HG03571 (cell line): Measurements from ENCODE around the gene CCDC17.
"Not testable (repeated sequence)": the region's sequence is repeated elsewhere in the genome, so short reads cannot be mapped to it uniquely, and the experiment has no call there.

Source experiments
- ATAC-seq: cut with Tn5 transposase; IDR thresholded peaks from one replicate; pipeline ENCODE4 v1.9.1; 2021; ENCODE audit not compliant: unreplicated experiment

CCDC17 gene

DNA sequence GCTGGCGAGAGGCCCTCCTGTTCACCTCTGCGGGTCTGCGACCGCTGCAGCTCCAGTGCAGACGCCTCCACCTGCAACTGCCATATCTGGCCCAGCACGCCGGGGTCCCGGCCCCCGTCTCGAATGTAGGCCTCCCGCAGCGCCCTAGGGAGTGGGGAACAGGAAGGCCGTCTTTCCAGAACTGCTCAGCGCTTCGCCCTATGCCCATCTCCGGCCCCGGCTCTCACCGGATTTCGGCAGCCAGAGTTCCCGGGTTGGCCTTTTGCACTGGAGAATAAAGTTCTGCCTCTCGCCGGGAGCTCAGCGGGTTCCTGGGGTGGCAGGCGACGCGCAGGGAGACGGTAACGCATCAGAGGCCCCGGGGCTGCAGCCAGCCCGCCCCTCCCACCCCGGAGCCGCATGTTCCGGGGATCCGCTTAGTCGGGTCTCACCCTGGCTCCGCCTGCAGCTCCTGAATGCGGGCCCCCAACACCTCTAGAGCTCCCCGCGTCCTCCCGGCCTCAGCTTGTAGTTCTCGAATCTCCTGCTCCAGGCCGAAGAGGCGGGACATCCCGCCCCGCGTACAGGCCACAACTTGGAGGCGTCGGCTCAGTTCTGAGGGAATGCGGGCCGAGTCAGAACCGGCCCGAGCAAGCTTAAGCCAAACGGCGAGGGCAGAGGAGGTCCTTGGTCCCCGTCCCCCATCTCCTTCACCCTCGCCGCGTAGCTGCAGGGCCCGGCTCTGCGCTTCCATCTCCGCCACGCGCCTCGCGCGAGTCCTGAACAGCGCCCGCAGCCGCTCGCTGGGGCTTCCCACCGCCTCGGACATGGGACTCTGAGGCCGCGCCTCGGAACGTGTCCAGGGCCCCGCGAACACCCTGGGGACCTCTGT is 1.1 kb downstream of the CCDC17 start:
- no peak for ATAC-seq

DNA sequence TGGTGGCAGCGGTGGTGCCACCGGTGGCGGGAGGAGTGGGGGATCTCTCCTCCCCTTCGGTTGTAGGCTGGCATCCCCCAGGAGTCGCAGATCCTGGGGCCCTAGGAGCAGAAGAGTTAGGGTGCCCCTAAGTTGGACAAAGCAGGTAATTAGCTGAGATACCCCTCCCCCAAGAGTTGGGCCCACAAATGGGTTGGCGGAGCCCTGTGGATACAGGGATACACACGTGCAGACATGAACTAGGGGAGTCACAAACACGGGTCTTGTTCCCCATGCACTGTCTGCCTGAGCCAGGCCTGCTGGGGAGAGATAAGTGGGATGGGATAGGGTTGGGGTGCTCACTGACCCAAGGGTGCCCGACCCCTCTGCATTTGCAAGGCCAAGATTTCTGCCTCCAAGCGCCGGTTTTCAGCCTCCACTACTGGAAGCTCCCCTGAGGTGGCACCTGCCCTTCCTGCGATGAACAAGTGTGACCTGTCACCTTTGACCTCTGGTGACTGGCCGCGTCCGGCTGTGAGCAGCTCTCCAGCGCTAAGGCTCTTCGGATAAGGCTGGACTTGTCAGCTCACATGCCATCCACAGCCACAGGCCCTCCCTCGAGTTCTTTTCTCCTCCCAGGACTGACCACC is 1.8 kb downstream of the CCDC17 start:
- ATAC-seq: no peak

DNA sequence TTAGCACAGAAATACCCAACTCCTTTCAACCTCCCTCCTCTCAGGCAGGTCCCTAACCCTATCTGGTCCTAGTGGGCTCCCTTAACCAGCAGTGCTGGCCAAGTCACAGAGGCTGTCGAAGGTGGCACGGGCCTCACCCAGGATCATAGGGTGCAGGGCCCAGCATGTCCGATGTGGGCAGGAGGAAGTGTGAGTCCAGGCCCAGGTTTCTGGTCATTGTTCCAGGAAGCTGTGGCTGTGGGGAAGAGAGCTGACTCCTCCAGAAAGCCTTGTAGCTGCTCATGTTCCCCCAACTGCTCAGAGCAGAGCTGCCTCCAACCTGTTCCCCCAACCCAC is 2.4 kb downstream of the CCDC17 start:
- ATAC-seq: no peak

DNA sequence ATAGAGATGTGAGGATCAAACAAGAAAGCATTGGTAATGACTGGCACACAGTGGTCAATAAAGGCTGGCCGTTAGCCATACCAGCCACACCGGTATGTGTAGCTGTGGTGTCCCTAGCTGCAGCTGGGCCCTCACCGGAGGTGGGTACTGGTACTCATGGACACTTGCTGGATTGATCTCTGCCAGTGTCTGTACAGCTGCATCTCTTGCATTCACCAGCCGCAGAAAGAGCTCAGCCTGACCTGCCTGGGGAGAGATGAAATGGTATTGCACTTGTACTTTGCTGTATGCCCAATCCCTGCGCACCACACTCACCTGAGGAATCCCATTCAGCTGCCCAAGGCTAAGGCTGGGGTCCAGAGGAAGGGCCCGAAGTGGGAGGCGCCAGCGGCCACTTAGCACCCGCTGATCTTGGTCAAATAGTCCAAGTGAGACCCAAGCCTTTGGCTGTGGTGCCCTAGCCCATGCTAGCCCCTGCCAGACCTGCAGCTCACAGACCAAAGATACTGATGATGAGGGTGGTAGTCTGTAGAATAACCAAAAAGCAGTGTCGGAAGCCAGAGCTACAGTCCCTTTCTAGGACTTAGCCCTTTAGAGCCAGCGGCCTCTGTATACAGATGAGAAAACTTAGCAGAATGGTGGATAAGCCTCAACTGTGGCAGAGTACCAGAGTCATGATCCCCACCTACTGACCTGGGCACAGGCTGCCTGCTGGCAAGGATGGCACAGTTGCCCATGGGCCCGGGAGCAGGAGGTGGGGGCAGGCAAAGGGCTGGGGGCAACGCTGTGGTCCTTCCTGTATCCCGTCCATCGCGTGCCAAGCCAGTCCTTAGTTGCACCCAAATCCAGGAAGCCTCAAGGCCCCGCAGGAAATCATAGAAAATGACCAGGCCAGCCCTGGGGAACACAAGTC is 3.0 kb downstream of the CCDC17 start:
- no peak for ATAC-seq

DNA sequence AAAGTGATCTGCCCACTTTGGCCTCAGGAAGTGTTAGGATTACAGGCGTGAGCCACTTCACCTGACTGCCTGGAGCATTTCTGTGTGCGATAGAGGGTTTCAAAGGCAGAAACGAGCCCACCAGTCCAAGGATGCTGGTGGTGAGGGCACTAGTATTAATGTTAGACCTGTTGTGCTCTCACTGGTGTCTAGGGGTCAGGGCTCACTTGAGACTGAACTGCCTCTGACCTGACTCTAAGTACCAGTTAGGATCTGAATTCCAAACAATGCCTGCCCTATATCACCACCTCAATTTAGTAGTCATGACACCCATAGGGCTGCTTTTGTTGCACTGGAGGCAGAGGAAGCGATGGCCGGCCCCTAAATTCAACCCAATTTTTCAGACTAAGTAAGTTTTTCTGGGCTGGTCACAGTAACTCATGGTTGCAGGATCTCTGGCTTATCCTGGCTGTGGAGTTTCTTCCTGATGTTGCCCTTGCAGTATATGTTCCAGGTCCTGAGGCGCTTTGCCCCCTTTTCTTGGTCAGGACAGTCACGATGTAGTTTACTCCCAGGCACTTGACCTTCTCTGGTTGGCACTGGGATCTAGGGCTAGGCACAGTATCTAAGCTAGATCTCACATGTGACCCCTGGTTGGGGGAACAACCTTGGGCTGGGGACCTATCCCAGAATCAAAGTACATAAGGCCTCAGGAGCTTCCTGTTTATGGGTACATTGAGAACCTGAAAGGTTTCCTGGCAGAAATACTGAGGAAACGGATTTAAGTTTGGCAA is 4.5 kb downstream of the CCDC17 start:
- no peak for ATAC-seq

DNA sequence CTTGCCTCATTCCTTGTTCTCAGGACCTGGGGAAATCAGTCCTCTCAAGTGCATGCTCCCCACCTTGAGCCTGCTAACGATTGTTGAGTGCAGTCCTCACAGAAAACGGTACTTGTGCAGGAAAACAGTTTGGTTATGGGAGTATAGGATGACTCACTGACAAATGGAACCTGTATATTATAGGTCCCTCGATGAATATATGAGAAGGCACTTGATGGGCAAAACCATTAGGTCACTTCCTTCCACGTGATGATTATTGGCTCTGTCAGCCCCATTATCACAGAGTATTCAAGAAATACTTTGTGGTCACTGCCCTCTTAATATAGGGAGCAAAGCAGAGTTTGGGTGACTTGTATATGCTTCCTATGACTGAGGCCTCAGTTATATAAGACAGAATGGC is 6.2 kb downstream of the CCDC17 start:
- no peak for ATAC-seq

DNA sequence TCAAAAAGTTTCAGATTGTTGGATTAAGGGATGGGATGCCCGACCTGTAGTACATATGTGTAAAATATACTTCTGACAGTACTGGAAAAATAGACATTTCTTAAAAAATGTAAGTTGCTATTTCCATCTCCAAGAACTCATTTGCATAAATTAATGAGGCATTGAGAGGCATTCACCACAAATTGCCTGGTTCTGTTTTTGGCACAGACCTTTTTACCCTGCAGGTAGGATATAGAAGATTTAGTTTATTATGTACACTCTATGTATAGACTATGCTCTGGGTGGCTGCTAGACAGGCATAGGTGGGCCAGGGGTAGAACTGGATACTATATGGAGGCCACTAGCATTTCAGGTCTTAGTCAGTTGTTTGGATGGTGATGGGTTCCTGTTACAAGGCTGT is 8.0 kb downstream of the CCDC17 start:
- no peak for ATAC-seq

DNA sequence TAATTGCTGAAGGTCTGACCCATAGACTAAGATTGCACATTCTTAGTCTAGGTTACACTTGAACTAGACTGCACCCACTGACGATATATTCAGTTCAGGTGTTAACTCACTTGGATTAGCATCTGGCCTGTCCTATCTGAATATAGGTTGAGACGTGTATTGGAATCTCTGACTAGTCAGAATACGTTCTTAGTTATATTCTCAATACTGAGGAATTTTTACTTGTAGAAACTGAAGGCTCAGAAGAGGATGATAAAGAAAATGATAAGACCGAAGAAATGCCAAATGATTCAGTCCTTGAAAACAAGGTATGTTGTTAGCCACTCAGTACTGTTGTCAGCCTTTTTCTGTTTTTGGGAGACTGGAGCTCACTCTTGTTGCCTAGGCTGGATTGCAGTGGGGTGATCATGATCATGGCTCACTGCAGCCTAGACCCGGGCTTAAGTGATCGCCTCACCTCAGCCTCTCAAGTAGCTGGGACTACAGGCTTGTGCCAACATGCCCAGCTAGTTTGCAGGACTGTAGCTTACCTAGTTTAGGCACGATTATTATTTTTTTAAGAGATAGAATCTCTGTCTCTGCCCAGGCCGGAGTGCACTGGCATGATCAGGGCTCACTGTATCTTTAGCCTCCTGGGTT is 10.8 kb downstream of the CCDC17 start:
- ATAC-seq: no peak

DNA sequence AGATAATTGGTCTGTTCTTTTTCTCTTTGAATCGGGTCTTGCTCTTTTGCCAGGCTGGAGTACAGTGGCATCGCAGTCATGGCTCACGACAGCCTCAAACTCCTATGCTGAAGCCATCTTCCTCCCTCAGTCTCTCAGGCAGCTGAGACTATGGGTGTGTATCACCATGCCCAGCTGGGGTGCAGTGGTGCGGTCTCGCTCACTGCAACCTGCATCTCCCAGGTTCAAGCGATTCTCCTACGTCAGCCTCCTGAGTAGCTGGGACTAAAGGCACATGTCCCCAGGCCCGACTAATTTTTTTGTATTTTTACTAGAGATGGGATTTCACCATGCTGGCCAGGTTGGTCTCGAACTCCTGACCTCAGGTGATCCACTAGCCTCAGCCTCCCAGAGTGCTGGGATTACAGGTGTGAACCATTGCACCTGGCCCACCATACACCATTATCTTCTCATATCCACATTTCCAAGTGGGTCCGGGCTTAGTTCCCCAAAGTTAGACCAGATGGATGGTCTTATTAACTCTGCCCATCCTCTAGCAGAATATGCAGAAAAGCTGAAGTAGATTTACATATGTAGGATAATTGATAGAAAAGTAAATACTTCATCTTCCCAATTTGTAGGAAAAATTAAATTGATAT is 13.1 kb downstream of the CCDC17 start:
- ATAC-seq: no peak

DNA sequence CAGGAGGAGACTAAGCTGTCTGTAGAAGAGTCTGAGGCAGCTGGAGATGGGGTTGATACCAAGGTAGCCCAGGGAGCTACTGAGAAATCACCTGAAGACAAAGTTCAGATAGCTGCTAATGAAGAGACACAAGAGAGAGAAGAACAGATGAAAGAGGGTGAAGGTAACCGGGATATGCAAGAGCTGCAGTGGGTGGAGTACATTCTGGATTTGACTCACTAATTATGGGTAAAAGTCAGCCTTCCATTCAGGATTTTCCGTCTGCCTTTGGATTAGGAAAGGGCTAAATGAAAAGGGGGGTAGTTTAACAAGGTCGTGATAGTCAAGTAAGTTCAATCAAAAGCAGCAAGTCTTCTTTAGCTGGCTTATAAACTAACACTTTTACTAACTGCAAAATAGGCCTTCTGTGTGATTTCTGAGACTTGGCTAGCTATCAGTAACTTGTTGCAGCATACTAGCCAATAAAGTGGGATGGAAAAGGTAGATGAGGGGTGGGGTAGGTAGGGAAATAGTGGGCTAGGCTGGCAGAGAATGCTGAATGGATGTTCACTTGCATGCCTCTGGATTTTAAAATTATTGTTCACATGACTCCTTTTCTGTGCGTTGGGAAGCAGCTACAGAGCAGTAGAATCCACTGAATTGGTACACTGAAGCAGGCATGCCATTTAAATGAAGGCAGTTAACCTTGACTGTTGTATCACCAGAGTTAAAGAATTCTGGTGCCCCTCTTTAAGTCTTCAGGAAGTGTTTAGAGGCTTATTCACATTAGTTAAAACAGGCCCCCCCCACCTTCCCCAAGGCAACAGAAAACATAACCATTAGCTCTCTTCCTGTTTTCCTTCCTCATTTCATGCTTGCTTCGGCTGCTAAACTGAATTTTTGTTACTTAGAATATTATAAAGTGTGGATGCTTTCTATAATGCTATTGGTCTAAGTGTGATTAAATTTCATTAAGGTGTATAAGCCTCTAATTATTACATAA is 15.4 kb downstream of the CCDC17 start:
- no peak for ATAC-seq

DNA sequence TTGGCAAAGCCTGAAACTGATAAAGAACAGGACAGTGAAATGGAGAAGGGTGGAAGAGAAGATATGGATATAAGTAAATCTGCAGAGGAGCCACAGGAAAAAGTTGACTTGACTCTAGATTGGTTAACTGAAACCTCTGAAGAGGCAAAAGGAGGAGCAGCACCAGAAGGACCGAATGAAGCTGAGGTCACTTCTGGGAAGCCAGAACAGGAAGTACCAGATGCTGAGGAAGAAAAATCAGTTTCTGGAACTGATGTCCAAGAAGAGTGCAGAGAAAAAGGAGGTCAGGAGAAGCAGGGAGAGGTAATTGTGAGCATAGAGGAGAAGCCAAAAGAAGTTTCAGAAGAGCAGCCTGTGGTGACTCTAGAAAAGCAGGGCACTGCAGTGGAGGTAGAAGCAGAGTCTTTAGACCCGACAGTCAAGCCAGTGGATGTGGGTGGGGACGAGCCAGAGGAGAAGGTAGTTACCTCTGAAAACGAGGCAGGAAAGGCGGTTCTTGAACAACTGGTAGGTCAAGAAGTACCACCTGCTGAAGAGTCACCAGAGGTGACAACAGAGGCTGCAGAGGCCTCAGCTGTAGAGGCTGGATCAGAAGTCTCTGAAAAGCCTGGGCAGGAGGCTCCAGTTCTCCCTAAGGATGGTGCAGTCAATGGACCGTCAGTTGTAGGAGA is 16.3 kb downstream of the CCDC17 start:
- ATAC-seq: no peak

DNA sequence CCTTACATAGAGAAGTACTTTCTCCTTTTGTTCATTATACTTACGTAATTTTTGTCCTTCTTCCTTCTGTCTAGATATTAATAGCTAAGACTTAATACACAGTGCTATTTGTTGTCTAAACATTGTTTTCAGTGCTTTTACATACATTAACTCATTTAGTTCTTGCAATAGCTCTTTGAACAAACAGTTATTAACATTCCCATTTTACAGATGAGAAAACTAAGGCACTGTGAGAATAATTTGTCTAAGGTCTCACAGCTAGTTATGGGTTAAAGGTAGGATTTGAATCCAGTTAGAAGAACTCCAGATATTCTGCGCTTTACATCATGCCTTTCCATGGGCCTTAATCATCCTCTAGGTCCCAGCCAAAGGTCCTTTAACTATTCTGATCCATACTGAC is 19.6 kb downstream of the CCDC17 start:
- no peak for ATAC-seq

DNA sequence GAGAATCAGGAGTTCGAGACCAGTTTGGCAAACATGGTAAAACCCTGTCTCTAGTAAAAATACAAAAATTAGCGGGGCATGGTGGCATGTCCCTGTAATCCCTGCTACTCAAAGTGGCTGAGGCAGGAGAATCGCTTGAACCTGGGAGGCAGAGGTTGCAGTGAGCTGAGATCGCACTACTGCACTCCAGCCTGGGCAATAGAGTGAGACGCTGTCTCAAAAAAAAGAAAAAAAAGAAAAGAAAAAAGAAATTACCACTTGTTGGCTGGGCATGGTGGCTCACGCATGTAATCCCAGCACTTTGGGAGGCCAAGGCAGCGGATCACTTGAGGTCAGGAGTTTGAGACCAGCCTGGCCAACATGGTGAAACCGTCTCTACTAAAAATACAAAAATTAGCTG is 27.1 kb downstream of the CCDC17 start:
- not testable (repeated sequence) for ATAC-seq

DNA sequence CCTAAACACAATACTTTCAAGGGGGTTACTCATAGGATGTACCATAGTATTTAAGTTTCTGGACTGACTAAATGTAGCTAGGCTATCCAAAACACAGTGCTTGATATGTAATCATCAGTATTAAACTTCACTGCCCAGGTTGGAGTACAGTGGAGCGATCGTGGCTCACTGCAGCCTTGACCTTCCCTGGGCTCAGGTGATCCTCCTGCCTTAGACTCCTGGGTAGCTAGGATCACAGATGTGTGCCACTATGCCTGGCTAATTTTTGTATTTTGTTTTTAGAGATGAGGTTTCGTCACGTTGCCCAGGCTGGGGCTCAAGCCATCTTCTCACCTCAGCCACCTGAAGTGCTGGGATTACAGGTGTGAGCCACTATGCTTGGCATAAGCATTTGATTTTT is 29.4 kb downstream of the CCDC17 start:
- ATAC-seq: no peak

DNA sequence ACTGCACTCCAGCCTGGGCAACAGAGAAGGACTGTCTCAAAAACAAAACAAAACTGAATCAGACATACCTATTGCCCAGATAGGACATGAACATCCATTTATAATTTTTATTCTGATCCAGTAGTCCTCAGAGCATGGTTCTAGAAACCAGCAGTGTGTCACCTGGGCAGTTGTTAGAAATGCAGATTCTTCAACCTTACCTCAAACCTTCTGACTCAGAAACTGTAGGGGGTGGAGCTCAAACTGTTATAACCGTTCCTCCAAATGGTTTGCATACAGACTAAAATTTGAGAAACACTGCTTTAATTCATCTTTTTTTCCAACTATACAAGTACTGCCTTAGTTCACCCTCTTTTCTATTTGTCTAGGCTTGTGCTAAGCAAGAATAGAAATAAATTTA is 34.0 kb downstream of the CCDC17 start:
- no peak for ATAC-seq

DNA sequence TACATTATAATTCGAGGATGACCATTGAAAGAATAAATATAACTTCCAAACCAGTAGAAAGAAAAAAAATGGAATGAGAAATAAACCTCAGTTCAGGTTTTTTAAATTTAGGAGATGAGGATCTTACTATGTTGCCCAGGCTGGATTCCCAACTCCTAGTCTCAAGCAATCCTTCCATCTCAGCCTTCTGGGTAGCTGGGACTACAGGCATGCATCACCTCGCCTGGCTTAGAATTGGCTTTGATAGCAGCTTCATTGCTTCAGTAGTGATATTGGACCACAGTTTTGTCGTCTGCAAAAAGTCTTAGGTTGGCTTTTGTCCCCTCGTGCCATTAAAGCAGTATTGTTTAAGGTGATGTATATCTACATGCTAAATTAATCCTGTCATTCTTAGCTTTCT is 37.1 kb downstream of the CCDC17 start:
- no peak for ATAC-seq

DNA sequence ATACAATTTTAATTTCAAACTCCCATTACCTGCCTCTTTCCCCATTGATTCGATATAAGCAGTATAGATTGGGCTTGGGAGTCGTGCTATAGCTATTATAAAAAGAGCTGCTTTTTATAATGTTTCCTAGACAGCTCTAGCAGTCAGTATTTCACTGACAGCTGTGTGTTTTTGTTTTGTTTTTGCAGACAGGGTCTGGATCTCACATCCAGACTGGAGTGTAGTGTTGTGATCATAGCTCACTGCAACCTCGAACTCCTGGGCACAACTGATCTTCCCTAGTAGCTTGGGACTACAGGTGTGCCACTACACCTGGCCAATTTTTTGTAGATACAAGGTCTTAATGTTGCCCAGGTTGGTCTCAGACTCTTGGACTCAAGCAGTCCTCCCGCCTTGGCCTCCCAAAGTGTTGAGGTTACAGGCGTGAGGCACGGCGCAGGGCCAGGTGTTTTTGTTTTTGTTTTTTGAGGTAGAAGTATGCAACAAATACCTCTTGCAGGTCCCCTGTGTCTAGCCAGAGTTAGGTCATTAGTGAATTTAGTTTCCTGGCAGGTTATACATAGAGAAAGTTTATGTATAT is 38.3 kb downstream of the CCDC17 start:
- no peak for ATAC-seq

DNA sequence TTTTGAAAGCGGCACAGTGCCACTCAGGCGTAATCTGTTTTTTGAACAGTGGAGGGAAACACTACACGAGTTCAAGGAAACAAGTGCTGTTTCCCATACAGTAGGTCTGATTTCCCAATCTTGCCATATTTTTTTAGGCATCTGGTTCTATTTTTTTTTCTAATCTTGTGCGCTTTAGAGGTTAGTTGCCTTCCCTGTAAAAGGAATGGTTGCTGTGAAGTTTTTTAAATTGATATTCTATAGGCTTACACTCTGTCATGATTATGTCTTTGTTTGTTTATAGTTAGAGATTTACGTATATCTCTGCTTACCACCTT is 38.8 kb downstream of the CCDC17 start:
- ATAC-seq: no peak
